ENCODE data around the gene ETF1. TPM values are rescaled to one million over a fixed set of nuclear protein-coding genes. Genes with fewer than 3 reads are reported as not detected.

The ETF1 gene
- total RNA-seq, 1 donor from 2014 or later = 116 TPM

DNA sequence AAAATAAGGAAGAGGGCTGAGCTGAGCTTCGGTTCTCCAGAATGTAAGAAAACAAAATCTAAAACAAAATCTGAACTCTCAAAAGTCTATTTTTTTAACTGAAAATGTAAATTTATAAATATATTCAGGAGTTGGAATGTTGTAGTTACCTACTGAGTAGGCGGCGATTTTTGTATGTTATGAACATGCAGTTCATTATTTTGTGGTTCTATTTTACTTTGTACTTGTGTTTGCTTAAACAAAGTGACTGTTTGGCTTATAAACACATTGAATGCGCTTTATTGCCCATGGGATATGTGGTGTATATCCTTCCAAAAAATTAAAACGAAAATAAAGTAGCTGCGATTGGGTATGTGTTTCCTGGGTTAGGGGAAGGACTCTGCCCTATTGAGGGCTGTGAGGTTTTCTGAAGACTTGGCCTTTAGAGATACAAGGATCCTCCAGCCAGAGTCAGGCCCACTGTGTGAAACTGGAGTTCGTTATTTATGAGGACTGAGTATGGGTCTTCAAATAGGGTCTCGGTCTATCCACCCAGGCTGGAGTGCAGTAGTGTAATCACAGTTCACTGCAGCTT is 74.0 kb downstream of the ETF1 start:
- no peak for DNase-seq (ENCODE audit: low spot score)
- no peak overlapping the region for H3K27ac Mint-ChIP-seq
- peaks cover 22% of the 10 kb centered on the region for H3K36me3 Mint-ChIP-seq
- no peaks in the 10 kb centered on the region for H3K36me3 ChIP-seq
- peaks cover 9% of the 10 kb centered on the region for H3K4me1 ChIP-seq
- no peak overlapping the region for H3K4me3 ChIP-seq
- H3K4me2 ChIP-seq = peak overlapping the region; percentile 92
- TF ChIP-seq CTCF (IDR thresholded peaks at IDR 0.05) (no peak), EZH2 (IDR thresholded peaks at IDR 0.05) (no peak), EZH2phosphoT487 (IDR thresholded peaks at IDR 0.05) (no peak)
- no peak overlapping the region for H2AFZ ChIP-seq (replicated peaks)
- peaks cover 30% of the 10 kb centered on the region for H4K20me1 ChIP-seq (ENCODE audit: low read depth)
- peaks cover 22% of the 10 kb centered on the region for H3F3A ChIP-seq (ENCODE audit: low read depth)
- peaks cover 29% of the 10 kb centered on the region for H3K4me1 Mint-ChIP-seq
- H3K9me3 ChIP-seq (ENCODE audit: low read depth) = no peaks in the 10 kb centered on the region
- no peak overlapping the region for H3K27ac ChIP-seq
- no peak overlapping the region for H3K9ac ChIP-seq
- H3K27me3 Mint-ChIP-seq (ENCODE audit: insufficient read depth, low read depth) = peaks cover 28% of the 10 kb centered on the region
- H3K4me3 Mint-ChIP-seq = peak overlapping the region; percentile 91
- peaks cover 11% of the 10 kb centered on the region for H3K79me2 ChIP-seq (ENCODE audit: low read depth)
- H3K27me3 ChIP-seq = peaks cover 32% of the 10 kb centered on the region
- H3K9me3 Mint-ChIP-seq = peaks cover 8% of the 10 kb centered on the region

- peak overlapping the region; percentile 92 for H3K4me2 ChIP-seq
- no peak overlapping the region for H3K27ac ChIP-seq
- Mint-ChIP-seq H3K27me3 (ENCODE audit: insufficient read depth, low read depth) (peaks cover 28% of the 10 kb centered on the region), H3K36me3 (peaks cover 22% of the 10 kb centered on the region), H3K9me3 (peaks cover 8% of the 10 kb centered on the region), H3K4me3 (peak overlapping the region; percentile 91), H3K4me1 (peaks cover 29% of the 10 kb centered on the region), H3K27ac (peak overlapping the region; percentile 78)
- H3K36me3 ChIP-seq = no peaks in the 10 kb centered on the region
- H3K79me2 ChIP-seq (ENCODE audit: low read depth) = peaks cover 11% of the 10 kb centered on the region
- peaks cover 9% of the 10 kb centered on the region for H3K4me1 ChIP-seq
- H3K9me3 ChIP-seq (ENCODE audit: low read depth) = no peaks in the 10 kb centered on the region
- peak overlapping the region; percentile 90 for H3K4me3 ChIP-seq
- H3K27me3 ChIP-seq = peaks cover 32% of the 10 kb centered on the region
- no peak overlapping the region for H2AFZ ChIP-seq (replicated peaks)
- peaks cover 28% of the 10 kb centered on the region for H3F3A ChIP-seq (ENCODE audit: low read depth)
- no peak overlapping the region for H3K9ac ChIP-seq
- peaks cover 30% of the 10 kb centered on the region for H4K20me1 ChIP-seq (ENCODE audit: low read depth)
- no peak for DNase-seq (ENCODE audit: low spot score)
- TF ChIP-seq CTCF (IDR thresholded peaks at IDR 0.05) = no peak
- no peak for TF ChIP-seq EZH2phosphoT487 (IDR thresholded peaks at IDR 0.05)
- no peak for TF ChIP-seq EZH2 (IDR thresholded peaks at IDR 0.05)
Observed at GRCh38 chr5:138468133-138468965, 74.7 kb downstream of the ETF1 start.

- Histone ChIP-seq H2AFZ (replicated peaks) (no peak overlapping the region), H3K27me3 (peaks cover 32% of the 10 kb centered on the region), H3K4me3 (peak overlapping the region; percentile 90), H3K4me2 (peak overlapping the region; percentile 92), H3K9me3 (ENCODE audit: low read depth) (no peaks in the 10 kb centered on the region), H3F3A (ENCODE audit: low read depth) (peaks cover 34% of the 10 kb centered on the region), H3K4me1 (peaks cover 9% of the 10 kb centered on the region), H4K20me1 (ENCODE audit: low read depth) (peaks cover 30% of the 10 kb centered on the region), H3K36me3 (no peaks in the 10 kb centered on the region), H3K79me2 (ENCODE audit: low read depth) (peaks cover 11% of the 10 kb centered on the region), H3K9ac (no peak overlapping the region), H3K27ac (no peak overlapping the region)
- Mint-ChIP-seq H3K36me3 (peaks cover 22% of the 10 kb centered on the region), H3K9me3 (peaks cover 8% of the 10 kb centered on the region), H3K4me3 (peak overlapping the region; percentile 91), H3K27ac (peak overlapping the region; percentile 78), H3K27me3 (ENCODE audit: insufficient read depth, low read depth) (peaks cover 27% of the 10 kb centered on the region), H3K4me1 (peaks cover 29% of the 10 kb centered on the region)
- DNase-seq (ENCODE audit: low spot score) = no peak
- TF ChIP-seq EZH2phosphoT487 (IDR thresholded peaks at IDR 0.05) (no peak), EZH2 (IDR thresholded peaks at IDR 0.05) (no peak), CTCF (IDR thresholded peaks at IDR 0.05) (no peak)
Observed at GRCh38 chr5:138467711-138468132, 75.3 kb downstream of the ETF1 start.
